Activated T-cell treated with anti-CD3 and anti-CD28 coated beads, Interleukin-2, amount 50 U/mL, for 72 hours (primary cell): ENCODE results near the gene PARP11. TPM values are rescaled to one million over a fixed set of nuclear protein-coding genes. Genes with fewer than 3 reads are reported as not detected.
"Not testable (repeated sequence)": the region's sequence is repeated elsewhere in the genome, so short reads cannot be mapped to it uniquely, and the experiment has no call there.

Experiments
- ATAC-seq, 2 donors: fragments of 150-1000 bp; cut with Tn5 transposase; replicated peaks in 1 of 2; 2 replicates each; pipeline ENCODE4 v1.10.0; 2021; ENCODE audit warnings: moderate library complexity in 2 of 2, mild to moderate bottlenecking in 1 of 2
- DNase-seq, 2 donors: peaks; one replicate each; pipeline ENCODE4 v3.0.0; 2021 to 2022; ENCODE audit warnings: mixed read lengths in 1 of 2
- H3K27ac Mint-ChIP-seq: one replicate; pipeline ENCODE4 v1.8.0; 2022; ENCODE audit warnings: mild to moderate bottlenecking, moderate library complexity, mixed read lengths
- H3K27me3 Mint-ChIP-seq: one replicate; pipeline ENCODE4 v1.8.0; 2022; ENCODE audit warnings: low read depth, mixed read lengths
- H3K36me3 Mint-ChIP-seq, 2 donors: one replicate each; pipeline ENCODE4 v1.8.0; 2022; ENCODE audit warnings: mixed read lengths in 2 of 2, mild to moderate bottlenecking in 1 of 2; ENCODE audit not compliant: insufficient read depth in 2 of 2
- H3K4me1 Mint-ChIP-seq: one replicate; pipeline ENCODE4 v1.8.0; 2022; ENCODE audit warnings: low read depth, mixed read lengths
- H3K4me3 Mint-ChIP-seq, 2 donors: one replicate each; pipeline ENCODE4 v1.8.0; 2022; ENCODE audit warnings: mild to moderate bottlenecking in 2 of 2, mixed read lengths in 2 of 2, moderate library complexity in 2 of 2
- H3K9me3 Mint-ChIP-seq, 2 donors: one replicate each; pipeline ENCODE4 v1.8.0; 2022; ENCODE audit warnings: mixed read lengths in 2 of 2
- total RNA-seq, 2 donors: library from RNA; stranded (reverse); gene quantifications; one replicate each; pipeline ENCODE4 v1.2.3, GENCODE V29; 2022

The PARP11 gene
- total RNA-seq, 2 donors from 2014 or later = 30.7 to 39.5 TPM

DNA sequence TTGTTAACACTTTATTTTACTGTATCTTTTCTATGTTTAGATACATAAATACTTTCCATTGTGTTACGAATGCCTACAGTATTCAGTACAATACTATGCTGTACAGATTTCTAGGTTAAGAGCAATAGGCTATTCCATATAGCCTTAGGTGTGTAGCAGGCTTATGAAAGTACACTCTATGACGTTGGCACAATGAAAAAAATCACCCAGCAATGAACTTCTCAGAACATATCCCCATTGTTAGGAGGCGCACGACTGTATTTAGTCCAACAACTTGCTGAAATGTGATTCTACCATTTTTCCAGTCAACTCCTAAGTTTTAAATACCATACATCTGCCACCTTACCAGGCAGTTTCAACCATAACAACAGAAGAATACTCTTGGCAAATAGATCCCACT lies 1.8 kb downstream of the PARP11 start:
- DNase-seq = no peak
- H3K36me3 Mint-ChIP-seq = peaks cover 8 to 14% of the 10 kb centered on the region in 2 donors
- peak overlapping the region; percentile 97 for H3K27ac Mint-ChIP-seq
- peaks cover 61% of the 10 kb centered on the region for H3K4me1 Mint-ChIP-seq
- no peak for ATAC-seq
- peak overlapping the region; percentile 96 to 98 for H3K4me3 Mint-ChIP-seq
- no peaks in the 10 kb centered on the region for H3K27me3 Mint-ChIP-seq
- H3K9me3 Mint-ChIP-seq = peaks cover 0 to 1% of the 10 kb centered on the region in 2 donors

DNA sequence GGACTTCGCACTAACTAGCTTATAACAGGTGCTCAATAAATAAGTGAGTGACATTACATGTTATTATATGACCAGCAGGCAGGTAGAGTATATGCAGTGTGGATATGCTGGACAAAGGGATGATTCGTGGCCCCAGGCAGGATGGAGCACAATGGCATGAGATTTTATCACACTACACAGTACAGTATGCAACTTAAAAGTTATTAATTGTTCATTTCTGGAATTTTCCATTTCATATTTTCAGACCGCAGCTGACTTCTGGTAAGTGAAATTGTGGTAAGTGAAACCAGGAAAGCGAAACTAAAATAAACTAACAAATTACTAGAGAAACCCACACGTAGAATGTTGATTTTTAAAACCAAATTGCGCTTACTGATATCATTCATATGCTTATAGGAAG lies 3.3 kb downstream of the PARP11 start:
- DNase-seq = peak; percentile 14 to 17
- peak in 1 of 2 donors; percentile 15 for ATAC-seq

DNA sequence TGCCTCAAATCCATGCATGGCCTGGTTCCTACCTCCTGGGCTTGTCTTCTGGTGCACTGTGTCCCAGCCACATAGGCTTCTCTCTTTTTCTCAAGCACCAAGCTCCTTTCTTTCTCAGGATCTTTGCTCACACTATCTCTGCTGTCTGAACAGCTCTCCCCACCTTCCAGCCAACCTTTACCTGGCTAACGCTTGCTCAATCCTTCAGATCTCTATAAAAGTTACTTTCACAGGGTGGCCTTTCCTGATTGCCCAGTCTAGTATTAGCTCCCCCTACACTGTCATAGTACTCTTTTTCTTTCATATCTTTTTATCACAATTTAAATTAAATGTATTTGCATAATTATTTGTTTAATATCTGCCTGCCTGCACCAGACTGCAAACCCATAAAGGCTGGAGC lies 3.8 kb downstream of the PARP11 start:
- DNase-seq (no peak), ATAC-seq (no peak)
- peak overlapping the region; percentile 96 to 98 for H3K4me3 Mint-ChIP-seq
- no peaks in the 10 kb centered on the region for H3K27me3 Mint-ChIP-seq
- H3K4me1 Mint-ChIP-seq = peaks cover 61% of the 10 kb centered on the region
- peaks cover 8 to 13% of the 10 kb centered on the region in 2 donors for H3K9me3 Mint-ChIP-seq
- peak overlapping the region; percentile 97 for H3K27ac Mint-ChIP-seq
- H3K36me3 Mint-ChIP-seq = peaks cover 15 to 32% of the 10 kb centered on the region in 2 donors

More for the DNA sequence above, 3.3 kb downstream of the PARP11 start:
- Mint-ChIP-seq H3K27ac (peak overlapping the region; percentile 97), H3K4me1 (peaks cover 61% of the 10 kb centered on the region), H3K27me3 (no peaks in the 10 kb centered on the region), H3K4me3 (peak overlapping the region; percentile 96 to 98), H3K9me3 (peaks cover 6 to 10% of the 10 kb centered on the region in 2 donors), H3K36me3 (peaks cover 13 to 28% of the 10 kb centered on the region in 2 donors)

DNA sequence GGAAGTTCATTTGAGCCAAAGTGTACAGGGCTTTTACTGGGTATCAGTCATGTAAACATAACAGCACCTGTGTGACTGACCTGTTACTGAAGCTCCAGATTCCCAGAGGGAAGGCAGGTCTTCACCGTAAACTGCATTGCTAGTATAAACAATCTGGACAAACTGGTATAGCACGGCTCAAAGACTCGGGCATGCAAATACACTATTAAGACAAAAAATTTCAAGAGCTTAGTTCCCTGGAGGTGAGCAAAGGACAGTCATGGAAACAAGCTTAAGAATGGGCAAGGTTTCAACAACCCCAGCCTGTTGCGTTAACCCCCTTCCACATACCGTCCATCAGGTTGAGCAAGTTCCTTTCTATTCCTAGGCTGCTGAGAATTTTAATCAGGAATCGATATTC lies 9.4 kb downstream of the PARP11 start:
- no peak for ATAC-seq
- Mint-ChIP-seq H3K9me3 (peaks cover 8 to 12% of the 10 kb centered on the region in 2 donors), H3K4me3 (no peak overlapping the region), H3K4me1 (peaks cover 19% of the 10 kb centered on the region), H3K27ac (no peak overlapping the region), H3K36me3 (peaks cover 11 to 29% of the 10 kb centered on the region in 2 donors), H3K27me3 (no peaks in the 10 kb centered on the region)
- DNase-seq = no peak

DNA sequence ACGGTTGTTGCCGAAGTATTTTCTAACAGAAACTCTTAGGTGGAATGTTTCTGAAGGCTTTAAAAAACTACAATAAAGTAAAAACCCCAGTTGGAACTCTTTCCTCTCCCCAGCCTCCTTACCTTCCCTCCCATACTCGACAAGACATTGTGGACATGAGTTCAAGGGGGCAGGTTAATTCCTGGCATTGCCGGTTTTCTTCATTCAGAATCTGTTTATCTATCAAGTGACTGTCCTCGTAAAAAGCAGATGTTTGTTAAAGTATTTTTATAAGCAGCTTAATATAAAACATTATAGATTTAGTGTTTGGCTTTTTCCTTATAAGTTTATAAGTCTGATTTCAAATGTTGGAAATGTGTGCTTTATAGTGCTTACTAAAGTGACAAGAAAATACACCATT lies 30.7 kb downstream of the PARP11 start:
- no peak for DNase-seq
- no peak for ATAC-seq
- no peak overlapping the region for H3K27ac Mint-ChIP-seq
- peaks cover 7 to 15% of the 10 kb centered on the region in 2 donors for H3K36me3 Mint-ChIP-seq
- H3K27me3 Mint-ChIP-seq = no peaks in the 10 kb centered on the region
- H3K4me1 Mint-ChIP-seq = peaks cover 25% of the 10 kb centered on the region
- H3K9me3 Mint-ChIP-seq = peaks cover 3 to 5% of the 10 kb centered on the region in 2 donors
- H3K4me3 Mint-ChIP-seq = no peak overlapping the region

DNA sequence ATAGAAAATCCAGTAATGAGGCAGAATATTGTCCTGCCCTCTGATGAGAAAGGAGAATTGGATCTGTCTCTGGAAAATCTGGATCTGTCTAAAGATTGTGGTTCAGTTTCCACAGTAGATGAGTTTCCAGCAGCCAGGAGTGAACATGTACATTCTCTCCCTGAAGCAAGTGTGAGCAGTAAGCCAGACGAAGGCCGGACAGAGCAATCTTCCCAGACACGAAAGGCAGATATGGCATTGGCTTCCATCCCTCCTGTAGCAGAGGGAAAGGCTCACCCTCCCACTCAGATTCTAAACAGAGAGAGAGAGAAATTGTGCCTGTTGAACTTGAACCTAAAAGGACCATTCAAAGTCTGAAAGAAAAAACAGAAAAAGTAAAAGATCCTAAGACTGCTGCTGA lies 31.4 kb downstream of the PARP11 start:
- no peaks in the 10 kb centered on the region for H3K27me3 Mint-ChIP-seq
- peaks cover 6 to 14% of the 10 kb centered on the region in 2 donors for H3K36me3 Mint-ChIP-seq
- ATAC-seq = no peak
- H3K4me1 Mint-ChIP-seq = peaks cover 32% of the 10 kb centered on the region
- H3K4me3 Mint-ChIP-seq = no peak overlapping the region
- peaks cover 0 to under 1% of the 10 kb centered on the region in 2 donors for H3K9me3 Mint-ChIP-seq
- H3K27ac Mint-ChIP-seq = no peak overlapping the region
- no peak for DNase-seq

DNA sequence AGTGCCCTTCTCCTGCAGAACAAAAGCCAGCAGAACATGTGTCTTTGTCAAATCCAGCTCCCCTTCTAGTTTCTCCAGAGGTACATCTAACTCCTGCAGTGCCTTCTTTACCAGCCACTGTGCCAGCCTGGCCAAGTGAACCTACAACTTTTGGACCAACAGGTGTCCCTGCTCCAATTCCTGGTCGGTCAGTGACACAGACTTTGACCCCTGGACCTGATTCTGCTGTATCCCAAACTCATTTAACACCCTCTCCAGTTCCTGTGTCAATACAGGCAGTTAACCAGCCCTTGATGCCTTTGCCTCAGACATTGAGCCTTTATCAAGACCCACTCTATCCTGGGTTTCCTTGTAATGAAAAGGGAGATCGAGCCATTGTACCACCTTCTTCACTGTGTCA lies 32.4 kb downstream of the PARP11 start:
- H3K9me3 Mint-ChIP-seq, ATAC-seq, H3K27me3 Mint-ChIP-seq, H3K27ac Mint-ChIP-seq, DNase-seq, H3K4me3 Mint-ChIP-seq: not testable (repeated sequence)
- Mint-ChIP-seq H3K4me1 (peaks cover 39% of the 10 kb centered on the region), H3K36me3 (peaks cover 7 to 11% of the 10 kb centered on the region in 2 donors)

DNA sequence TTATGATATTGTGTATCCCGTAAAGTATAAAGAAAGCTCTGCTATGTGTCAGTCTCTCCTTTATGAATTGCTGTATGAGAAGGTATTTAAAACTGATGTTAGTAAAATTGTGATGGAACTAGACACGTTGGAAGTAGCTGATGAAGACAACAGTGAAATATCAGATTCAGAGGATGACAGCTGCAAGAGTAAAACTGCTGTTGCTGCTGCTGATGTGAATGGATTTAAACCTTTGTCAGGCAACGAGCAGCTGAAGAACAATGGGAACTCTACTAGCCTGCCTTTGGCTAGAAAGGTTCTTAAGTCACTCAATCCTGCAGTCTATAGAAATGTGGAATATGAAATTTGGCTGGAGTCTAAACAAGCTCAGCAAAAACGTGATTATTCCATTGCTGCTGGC lies 33.5 kb downstream of the PARP11 start:
- not testable (repeated sequence) for H3K27ac Mint-ChIP-seq, H3K4me3 Mint-ChIP-seq, H3K27me3 Mint-ChIP-seq, DNase-seq, ATAC-seq, H3K9me3 Mint-ChIP-seq
- Mint-ChIP-seq H3K36me3 (peaks cover 9 to 15% of the 10 kb centered on the region in 2 donors), H3K4me1 (peaks cover 44% of the 10 kb centered on the region)

DNA sequence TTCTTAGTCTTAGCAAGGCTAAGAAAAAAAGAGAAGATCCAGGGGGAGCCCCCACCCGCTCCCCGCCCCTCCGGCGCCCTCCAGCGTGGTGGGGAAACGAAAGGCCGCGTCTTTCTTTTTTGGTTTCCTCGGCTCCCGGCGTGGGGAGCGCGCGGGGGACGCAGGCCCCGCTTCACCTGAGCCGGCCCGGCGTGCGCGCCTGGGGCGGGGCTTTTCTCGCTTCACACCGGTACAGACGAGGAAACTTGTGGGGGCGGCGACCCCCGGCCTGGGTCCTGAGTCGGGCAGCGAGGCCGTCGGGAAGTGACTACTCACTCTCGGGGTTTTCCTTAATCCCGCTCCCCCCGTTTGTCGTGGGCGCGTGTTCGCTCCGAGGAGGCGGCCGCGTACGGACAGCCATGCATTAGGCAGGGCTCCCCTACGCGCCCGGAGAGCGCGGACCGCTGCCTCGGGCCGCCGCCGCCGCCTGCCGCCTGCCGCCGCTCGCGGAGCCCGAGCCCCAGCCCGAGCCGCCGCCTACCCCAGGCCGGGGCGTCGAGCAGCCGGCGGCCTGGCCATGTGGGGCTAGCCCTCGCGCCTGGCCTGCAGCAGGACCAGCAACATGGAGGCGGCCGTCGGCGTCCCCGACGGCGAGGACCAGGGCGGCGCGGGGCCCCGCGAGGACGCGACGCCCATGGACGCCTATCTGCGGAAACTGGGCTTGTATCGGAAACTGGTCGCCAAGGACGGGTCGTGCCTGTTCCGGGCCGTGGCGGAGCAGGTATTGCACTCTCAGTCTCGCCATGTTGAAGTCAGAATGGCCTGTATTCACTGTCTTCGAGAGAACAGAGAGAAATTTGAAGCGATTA lies 34.3 kb downstream of the PARP11 start:
- H3K27ac Mint-ChIP-seq, H3K27me3 Mint-ChIP-seq, H3K9me3 Mint-ChIP-seq: not testable (repeated sequence)
- H3K36me3 Mint-ChIP-seq = peaks cover 9 to 15% of the 10 kb centered on the region in 2 donors
- H3K4me3 Mint-ChIP-seq = peak overlapping the region; percentile 80 to 89
- ATAC-seq (peak; percentile 73 to 87), DNase-seq (peak; percentile 15 to 40)
- H3K4me1 Mint-ChIP-seq = peaks cover 44% of the 10 kb centered on the region

DNA sequence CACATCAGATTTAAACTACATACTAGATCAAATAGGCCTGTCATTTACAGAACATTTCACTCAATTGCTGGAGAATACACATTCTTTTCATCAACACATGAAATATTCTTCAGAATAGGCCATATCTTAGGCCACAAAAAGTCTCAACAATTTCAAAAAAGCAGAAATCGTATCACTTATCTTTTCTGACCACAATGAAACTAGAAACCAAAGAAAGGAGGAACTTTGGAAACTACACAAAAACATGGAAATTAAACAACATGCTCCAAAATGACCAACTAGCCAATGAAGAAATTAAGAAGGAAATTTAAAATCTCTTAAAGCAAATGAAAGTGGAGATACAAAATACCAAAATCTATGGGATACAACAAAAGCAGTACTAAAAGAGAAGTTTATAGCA lies 35.1 kb downstream of the PARP11 start:
- Mint-ChIP-seq H3K9me3 (no peaks in the 10 kb centered on the region), H3K36me3 (peaks cover 9 to 15% of the 10 kb centered on the region in 2 donors), H3K4me3 (peak overlapping the region; percentile 80 to 89), H3K4me1 (peaks cover 37% of the 10 kb centered on the region), H3K27me3 (no peaks in the 10 kb centered on the region), H3K27ac (peak overlapping the region; percentile 51)
- DNase-seq (no peak), ATAC-seq (no peak)

DNA sequence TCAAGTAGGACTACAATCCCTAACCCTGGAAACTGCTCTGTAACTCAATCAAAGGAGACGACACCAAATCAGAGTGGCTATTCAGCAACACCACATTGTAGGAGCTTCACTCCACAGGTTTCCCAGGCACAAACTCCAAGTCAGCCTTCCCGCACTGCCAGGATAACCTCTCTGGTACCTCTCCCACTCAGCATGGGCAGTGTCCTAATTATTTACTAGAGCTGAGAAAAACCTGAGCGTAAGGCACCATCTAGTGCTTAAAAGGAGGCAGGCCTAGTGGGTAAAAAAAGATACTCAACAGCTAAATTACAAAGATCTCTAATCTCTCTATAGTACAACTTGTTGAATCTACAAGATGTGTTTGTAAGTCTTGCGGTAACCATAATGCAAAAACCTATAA lies 36.1 kb downstream of the PARP11 start:
- ATAC-seq (no peak), DNase-seq (no peak)
- H3K27me3 Mint-ChIP-seq = no peaks in the 10 kb centered on the region
- H3K9me3 Mint-ChIP-seq = no peaks in the 10 kb centered on the region
- peak overlapping the region; percentile 80 to 89 for H3K4me3 Mint-ChIP-seq
- peaks cover 9 to 15% of the 10 kb centered on the region in 2 donors for H3K36me3 Mint-ChIP-seq
- H3K27ac Mint-ChIP-seq = peak overlapping the region; percentile 66
- peaks cover 37% of the 10 kb centered on the region for H3K4me1 Mint-ChIP-seq

DNA sequence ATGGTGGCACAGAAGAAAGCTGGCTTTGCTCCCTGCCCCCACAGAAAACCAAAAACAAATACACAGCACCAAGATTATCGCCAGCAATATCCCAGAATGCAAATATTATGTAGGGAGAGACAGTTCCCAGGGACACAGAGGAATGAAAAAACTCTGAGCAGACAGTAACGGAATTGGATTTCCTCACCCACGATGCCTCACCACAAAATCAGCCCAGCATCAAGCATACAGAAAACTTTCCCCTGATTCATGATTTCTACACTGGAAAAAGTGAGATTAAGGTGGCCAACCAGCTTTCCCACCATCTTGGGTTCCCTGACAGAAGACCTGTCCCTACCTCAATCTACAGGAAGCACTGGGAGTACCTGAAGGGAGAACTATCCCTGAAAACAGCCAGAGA lies 36.6 kb downstream of the PARP11 start:
- no peaks in the 10 kb centered on the region for H3K9me3 Mint-ChIP-seq

DNA sequence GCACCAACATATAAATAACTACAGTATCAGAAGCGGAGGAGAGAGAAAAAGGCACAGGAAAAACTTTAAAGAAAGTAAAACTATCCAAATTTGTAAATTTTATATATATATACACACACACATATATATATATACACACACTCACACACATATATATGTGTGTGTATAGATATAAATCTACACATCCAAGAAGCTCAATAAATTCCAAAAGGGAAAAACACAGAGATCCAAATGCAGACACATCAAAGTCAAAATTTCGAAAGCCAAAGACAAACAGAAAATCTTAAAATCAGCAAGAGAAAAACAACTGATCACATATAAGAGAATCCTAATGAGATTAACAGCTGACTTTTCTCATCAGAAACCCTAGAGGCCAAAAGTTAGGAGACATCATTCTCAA lies 37.3 kb downstream of the PARP11 start:
- peak overlapping the region; percentile 83 for H3K27ac Mint-ChIP-seq
- H3K9me3 Mint-ChIP-seq = no peaks in the 10 kb centered on the region
- no peak for DNase-seq
- peaks cover 9 to 15% of the 10 kb centered on the region in 2 donors for H3K36me3 Mint-ChIP-seq
- H3K27me3 Mint-ChIP-seq = no peaks in the 10 kb centered on the region
- H3K4me3 Mint-ChIP-seq = no peak overlapping the region
- peaks cover 37% of the 10 kb centered on the region for H3K4me1 Mint-ChIP-seq
- ATAC-seq = no peak

More for the DNA sequence above, 36.6 kb downstream of the PARP11 start:
- Mint-ChIP-seq H3K36me3 (peaks cover 9 to 15% of the 10 kb centered on the region in 2 donors), H3K4me1 (peaks cover 37% of the 10 kb centered on the region), H3K27me3 (no peaks in the 10 kb centered on the region), H3K4me3 (peak overlapping the region in 1 of 2 donors; percentile 80), H3K27ac (peak overlapping the region; percentile 68)
- ATAC-seq (no peak), DNase-seq (no peak)
